Measurements from ENCODE around the gene HRG.

DNA sequence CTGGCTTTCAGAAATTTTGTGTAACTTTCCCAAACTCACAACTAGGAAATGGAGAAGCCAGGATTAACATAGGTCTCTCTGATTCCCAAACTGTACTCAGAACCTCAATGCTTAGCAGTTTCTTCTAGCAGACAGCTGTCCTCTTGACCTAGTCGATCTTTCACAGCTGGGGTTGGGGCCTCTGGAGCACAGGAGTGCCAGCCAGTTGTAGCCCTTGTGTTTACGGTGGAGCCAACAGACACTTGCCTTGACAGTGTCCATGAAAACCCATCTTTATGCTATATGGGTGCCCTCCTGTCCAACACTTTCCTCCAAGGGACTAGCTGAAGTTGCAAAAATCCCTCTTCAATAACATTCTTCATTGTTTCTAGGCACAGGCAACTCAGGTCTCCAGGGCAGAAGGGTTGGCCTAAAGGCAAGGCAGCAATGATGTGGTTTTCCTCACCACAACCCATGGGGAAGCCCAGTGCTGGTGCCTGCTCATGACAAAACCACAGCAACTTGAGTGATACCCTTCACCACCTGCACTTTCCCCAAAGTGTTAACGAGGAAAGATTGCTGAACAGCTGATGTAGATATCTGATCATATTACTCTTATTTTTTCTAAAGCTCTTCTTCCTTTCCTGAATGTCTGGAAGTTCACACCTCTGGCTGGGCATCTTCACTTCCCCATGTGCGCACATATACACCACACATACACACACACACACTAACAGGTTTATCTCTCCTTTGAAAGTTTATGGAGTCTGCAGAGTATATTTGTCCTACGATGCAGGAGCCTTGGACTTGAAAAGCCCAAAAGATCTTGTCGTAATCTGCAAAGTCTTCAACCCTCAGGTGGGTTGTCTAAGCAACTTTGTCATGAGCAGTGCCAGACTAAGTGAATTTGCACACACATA lies 40.3 kb downstream of the HRG start:
- no peak for TF ChIP-seq EZH2phosphoT487 (IDR thresholded peaks at IDR 0.05; ENCODE audit: borderline replicate concordance)
- TF ChIP-seq, protein P1, sequence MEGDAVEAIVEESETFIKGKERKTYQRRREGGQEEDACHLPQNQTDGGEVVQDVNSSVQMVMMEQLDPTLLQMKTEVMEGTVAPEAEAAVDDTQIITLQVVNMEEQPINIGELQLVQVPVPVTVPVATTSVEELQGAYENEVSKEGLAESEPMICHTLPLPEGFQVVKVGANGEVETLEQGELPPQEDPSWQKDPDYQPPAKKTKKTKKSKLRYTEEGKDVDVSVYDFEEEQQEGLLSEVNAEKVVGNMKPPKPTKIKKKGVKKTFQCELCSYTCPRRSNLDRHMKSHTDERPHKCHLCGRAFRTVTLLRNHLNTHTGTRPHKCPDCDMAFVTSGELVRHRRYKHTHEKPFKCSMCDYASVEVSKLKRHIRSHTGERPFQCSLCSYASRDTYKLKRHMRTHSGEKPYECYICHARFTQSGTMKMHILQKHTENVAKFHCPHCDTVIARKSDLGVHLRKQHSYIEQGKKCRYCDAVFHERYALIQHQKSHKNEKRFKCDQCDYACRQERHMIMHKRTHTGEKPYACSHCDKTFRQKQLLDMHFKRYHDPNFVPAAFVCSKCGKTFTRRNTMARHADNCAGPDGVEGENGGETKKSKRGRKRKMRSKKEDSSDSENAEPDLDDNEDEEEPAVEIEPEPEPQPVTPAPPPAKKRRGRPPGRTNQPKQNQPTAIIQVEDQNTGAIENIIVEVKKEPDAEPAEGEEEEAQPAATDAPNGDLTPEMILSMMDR (conservative IDR thresholded peaks at IDR 0.05; ENCODE audit: low read length) = no peak
